Urothelium cell line (cell line): ENCODE measurements around the gene UCN3.
A peak's percentile ranks its signal among the peaks of the same experiment; 100 is the strongest.
"Not testable (repeated sequence)": the region's sequence is repeated elsewhere in the genome, so short reads cannot be mapped to it uniquely, and the experiment has no call there.

Source experiments
- DNase-seq: peaks from one replicate; pipeline ENCODE4 v3.0.0; 2011; ENCODE audit warnings: low spot score, mixed read lengths
- FAIRE-seq: peaks from 2 replicates; lab custom pipeline; 2011; peaks lifted over from hg19 to GRCh38; lab: Jason Lieb, UNC

UCN3 gene

GRCh38 chr10:5365928-5366327, 1.2 kb downstream of the UCN3 start:
- no peak for FAIRE-seq
- no peak for DNase-seq

DNA sequence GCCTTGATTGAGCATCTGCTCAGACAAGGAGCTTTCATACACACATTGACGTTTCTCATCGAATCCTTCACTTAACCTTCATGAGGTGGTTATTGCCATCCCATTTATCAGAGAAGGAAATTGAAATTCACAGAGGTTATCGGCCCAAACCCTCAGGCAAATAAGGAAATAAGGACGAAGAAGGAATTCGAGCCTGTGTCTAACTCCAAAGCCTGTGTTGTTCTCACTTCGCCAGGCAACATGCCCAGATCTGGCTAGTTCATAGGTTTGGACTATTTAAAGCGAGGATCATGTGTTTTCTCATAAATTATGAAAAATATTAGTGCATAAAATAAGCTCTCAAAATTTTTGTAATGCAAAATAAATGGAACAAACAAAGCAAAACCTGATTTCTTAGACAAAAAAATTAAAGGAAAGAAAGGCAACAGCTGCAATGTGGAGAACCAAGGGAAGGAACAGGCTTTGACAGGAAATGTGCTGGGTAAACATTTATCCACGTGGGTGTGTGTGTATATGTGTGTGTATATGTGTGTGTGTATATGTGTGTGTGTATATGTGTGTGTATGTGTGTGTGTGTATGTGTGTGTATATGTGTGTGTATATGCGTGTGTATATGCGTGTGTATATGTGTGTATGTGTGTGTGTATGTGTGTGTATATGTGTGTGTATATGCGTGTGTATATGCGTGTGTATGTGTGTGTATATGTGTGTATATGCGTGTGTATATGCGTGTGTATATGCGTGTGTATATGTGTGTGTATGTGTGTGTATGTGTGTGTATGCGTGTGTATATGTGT, 4.8 kb downstream of the UCN3 start:
- FAIRE-seq, result no peak

DNA sequence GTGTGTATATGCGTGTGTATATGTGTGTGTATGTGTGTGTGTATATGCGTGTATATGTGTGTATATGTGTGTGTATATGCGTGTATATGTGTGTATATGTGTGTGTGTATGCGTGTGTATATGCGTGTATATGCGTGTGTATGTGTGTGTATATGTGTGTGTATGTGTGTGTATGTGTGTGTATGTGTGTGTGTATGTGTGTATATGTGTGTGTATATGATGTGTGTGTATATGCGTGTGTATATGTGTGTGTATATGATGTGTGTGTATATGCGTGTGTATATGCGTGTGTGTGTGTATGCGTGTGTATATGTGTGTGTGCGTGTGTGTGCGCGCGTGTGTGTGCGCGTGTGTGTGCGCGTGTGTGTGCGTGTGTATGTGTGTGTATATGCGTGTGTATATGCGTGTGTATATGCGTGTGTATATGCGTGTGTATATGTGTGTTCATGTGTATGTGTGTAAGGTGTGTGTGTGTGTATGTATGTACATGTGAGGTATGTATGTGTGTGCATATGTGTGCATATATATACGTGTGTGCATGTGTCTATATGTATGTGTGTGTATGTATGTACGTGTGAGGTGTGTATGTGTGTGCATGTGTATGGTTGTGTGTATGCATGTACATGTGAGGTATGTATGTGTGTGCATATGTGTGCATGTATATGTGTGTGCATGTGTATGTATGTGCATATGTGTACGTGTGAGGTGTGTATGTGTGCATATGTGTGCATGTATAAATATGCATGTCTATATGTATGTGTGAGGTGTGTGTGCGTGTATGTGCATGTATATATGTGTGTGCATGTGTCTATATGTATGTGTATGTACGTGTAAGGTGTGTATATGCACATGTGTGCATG, 6.0 kb downstream of the UCN3 start:
- FAIRE-seq (peak; percentile 99), DNase-seq (no peak)

More for the DNA sequence above, 4.8 kb downstream of the UCN3 start:
- no peak for DNase-seq

GRCh38 chr10:5373307-5373706, 8.5 kb downstream of the UCN3 start:
- DNase-seq, result no peak
- FAIRE-seq, result no peak

GRCh38 chr10:5373891-5374611, 9.3 kb downstream of the UCN3 start:
- DNase-seq (no peak), FAIRE-seq (no peak)

- FAIRE-seq (no peak), DNase-seq (no peak)
Measured at GRCh38 chr10:5376450-5376849, 11.7 kb downstream of the UCN3 start.

- DNase-seq, FAIRE-seq: not testable (repeated sequence)
Measured at GRCh38 chr10:5379202-5379601, 14.4 kb downstream of the UCN3 start.

GRCh38 chr10:5380395-5380794, 15.6 kb downstream of the UCN3 start:
- DNase-seq, FAIRE-seq: not testable (repeated sequence)

- FAIRE-seq (peak; percentile 100), DNase-seq (no peak)
Measured at GRCh38 chr10:5381187-5381586, 16.4 kb downstream of the UCN3 start.

DNA sequence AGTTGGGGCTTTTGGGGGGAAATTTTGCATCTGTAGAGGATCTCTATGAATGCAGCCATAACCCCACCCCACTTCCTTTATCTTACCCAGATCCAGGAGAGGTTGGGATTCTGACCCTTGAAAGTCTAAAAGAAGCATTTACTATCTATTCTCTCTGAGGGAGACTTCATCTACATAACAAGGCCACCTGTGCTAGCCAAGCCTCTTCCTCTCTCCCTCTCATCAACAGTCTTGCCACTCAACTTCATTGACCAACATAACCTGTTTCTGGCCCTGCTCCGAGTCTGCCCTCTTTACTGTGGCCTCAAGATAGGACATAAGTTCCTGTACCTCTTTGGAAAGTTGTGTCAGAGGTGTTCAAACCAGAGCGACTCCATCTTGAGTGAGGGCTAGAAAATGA, 20.5 kb downstream of the UCN3 start:
- FAIRE-seq (no peak), DNase-seq (no peak)

GRCh38 chr10:5387169-5387568, 22.4 kb downstream of the UCN3 start:
- DNase-seq, result no peak
- FAIRE-seq, result no peak

DNA sequence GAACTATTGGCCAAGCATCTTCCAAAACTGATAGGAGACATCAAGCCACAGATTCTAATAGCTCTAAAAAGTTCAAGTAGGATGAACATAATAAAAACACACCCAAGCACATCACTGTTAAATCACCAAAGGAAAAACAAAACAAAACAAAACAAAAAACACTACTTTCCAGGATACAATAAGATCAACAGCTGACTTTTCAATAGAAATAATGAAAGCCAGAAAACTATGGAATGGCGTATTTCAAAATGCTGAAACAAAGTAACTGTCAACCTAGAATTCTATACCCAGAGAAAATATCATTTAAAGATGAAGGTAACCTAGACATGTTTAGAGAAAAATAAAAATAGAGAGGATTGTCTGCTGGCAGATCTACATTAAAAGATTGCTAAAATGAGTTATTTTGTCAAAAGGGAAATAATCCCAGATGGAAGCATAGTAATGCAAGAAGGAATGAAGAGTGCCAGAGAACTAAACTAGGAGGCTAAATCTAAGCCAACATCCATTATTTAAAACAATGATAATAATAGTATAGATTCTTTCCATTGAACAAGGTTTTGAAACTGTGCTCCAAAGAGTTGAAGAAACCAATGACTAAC, 25.9 kb downstream of the UCN3 start:
- FAIRE-seq, result no peak
- no peak for DNase-seq

- no peak for FAIRE-seq
- no peak for DNase-seq
Measured at GRCh38 chr10:5391790-5392189, 27.0 kb downstream of the UCN3 start.

DNA sequence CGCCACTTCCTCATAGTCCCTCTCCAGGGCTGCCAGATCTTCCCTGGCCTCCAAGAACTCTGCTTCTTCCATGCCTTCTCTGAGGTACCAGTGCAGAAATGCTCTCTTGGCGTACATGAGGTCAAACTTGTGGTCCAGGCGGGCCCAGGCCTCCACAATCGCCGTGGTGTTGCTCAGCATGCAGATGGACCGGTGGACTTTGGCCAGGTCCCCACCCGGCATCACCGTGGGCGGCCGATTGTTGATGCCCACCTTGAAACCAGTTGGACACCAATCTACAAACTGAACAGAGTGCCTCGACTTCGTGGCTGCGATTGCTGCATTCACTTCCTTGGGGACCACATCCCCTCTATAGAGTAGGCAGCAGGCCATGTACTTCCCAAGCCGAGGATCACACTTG, 28.8 kb downstream of the UCN3 start:
- DNase-seq (no peak), FAIRE-seq (no peak)

DNA sequence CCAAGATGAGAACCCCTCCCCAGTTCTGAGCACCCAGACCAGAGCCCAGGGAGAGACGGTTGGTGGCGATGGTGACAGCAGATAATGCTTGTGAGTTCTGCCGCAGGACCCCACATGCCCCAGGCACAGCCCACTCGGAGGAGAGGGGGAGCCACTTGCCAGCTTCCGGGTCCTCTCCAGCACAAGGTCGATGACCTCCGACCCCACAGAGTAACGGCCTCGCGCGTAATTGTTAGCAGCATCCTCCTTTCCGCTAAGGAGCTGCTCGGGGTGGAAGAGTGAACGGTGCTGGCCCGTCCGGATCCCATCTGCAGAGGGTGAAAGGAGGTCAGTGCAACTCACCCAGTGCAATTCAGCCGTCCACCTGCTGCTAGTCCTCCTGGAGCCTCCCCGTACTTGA, 30.4 kb downstream of the UCN3 start:
- no peak for DNase-seq
- no peak for FAIRE-seq

- DNase-seq, result no peak
- no peak for FAIRE-seq
Measured at GRCh38 chr10:5396556-5397300, 32.0 kb downstream of the UCN3 start.

- FAIRE-seq (no peak), DNase-seq (no peak)
Measured at GRCh38 chr10:5399332-5399731, 34.6 kb downstream of the UCN3 start.

- FAIRE-seq (no peak), DNase-seq (no peak)
Measured at GRCh38 chr10:5400468-5401240, 35.9 kb downstream of the UCN3 start.

DNA sequence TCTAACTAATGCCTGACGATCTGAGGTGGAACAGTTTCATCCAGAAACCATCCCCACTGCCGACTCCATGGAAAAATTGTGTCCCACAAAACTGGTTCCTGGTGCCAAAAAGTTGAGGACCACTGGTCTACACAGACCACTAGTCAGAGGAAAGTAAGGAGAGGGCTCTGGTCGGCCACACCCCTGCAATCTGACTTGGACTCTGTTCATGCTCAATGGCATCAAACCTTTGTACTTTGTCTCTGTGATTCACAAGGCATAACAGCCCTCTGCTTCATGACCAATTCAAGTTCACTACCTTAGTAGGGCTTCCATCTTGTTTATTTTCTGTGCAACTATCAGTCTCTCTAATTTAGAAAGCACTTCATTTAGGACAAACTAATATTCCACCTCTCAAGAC, 38.0 kb downstream of the UCN3 start:
- DNase-seq, result no peak
- no peak for FAIRE-seq
